Gastrocnemius medialis (tissue), 4 donors: ENCODE data around the gene RSF1.

Experiments used
- CTCF ChIP-seq, 5 experiments: fragments of 450-650 bp in 3 of 5; fragments of 200-600 bp in 2 of 5; sonication (generic) in 2 of 5; IDR thresholded peaks in 4 of 5; conservative IDR thresholded peaks in 1 of 5; 1 replicate in 4 of 5; 2 replicates in 1 of 5; pipeline ENCODE4 v1.5.1; 2016 to 2019; ENCODE audit warnings: antibody characterized with exemption in 5 of 5, mild to moderate bottlenecking in 3 of 5, moderate library complexity in 3 of 5
- POLR2A ChIP-seq, 2 donors: fragments of 450-650 bp; IDR thresholded peaks; one replicate each; pipeline ENCODE4 v1.6.1; 2017; ENCODE audit warnings: antibody characterized with exemption in 2 of 2, mild to moderate bottlenecking in 2 of 2, moderate library complexity in 2 of 2

- TF ChIP-seq CTCF (IDR thresholded peaks at IDR 0.05 in 4 of 5, conservative IDR thresholded peaks at IDR 0.05 in 1 of 5) = no peak
- TF ChIP-seq POLR2A (IDR thresholded peaks at IDR 0.05) = no peak
Measured at GRCh38 chr11:77749232-77749631, 71.3 kb downstream of the RSF1 start.
